Inferior parietal cortex (tissue), 1 donor: ENCODE data around the gene TBC1D7.

Experiments used
- DNase-seq: peaks from one replicate; pipeline ENCODE4 v3.0.0-alpha.2; 2016; ENCODE audit errors: extremely low spot score

The TBC1D7 gene

DNA sequence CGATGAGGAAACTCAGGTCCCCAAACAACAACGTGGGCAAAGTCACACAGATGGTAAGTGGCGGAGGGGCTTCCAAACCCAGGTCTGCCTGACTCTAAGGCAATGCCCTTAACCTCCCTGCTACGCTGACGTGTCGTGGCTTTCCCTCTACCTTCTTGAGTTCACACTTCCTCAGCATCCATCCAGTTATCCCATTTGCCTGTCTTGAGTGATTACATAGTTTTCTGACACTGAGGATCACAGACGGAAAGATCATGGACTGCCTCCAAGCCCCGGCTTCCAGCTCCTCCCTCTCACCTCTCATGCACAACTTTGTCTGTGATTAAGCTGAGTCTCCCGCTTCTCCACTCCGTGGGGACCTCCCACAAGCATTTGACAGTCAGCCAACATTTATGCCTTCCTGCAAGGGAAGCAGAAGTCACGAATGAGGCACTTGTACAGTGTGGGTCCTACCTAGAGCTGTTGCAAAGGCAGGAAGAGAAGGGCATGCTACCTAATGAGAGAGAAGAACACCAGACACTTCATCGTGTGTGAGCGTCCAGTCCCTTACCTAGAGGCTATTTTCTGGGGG is 33.8 kb downstream of the TBC1D7 start:
- DNase-seq, result no peak

DNA sequence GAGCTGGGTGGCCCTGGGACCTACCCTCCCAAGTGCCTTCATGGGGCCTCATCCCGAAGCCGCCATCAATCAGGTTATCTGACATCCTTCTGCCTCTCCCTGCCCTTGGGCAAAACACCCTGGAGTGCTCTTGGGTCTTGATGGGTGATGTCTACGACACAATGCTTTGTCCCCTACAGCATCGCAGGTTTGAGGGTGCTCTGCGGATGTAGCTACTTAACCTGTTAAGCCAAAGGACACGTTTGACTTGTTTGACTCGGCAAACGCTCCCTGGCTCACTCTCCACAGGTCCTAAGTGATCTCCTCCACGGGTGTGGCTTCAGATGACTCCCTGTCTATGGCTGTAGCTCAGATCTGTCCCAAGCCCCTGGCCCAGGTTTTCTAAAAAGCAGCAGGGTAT is 35.6 kb downstream of the TBC1D7 start:
- no peak for DNase-seq

- no peak for DNase-seq
These were observed 38.0 kb downstream of the TBC1D7 start for GRCh38 chr6:13290335-13290734.

DNA sequence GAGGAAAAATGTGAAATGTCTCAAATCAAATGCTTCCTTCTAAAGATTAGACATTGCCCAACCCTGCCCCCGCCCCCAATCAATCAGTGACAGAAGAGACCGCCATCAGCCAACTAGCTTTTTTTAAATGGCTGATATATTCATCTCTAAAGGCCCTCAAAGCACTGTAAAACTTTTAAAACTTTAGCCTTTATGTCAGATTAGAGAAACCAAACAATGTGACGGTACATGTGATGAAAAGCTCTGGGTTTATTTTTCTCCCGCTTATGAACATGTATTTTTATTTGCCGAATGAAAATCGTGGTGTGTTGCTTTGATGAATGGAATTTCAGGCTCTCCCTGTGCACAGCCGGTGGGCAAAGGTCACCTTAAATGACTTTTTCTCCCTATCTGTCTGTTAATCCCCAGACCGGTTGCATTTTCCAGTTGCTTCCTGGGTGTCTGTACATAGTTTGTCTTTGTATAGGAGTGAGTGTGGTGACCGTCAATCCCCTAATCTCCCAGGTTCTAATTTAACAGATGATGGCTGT is 38.5 kb downstream of the TBC1D7 start:
- no peak for DNase-seq

- DNase-seq, result no peak
These were observed 39.4 kb downstream of the TBC1D7 start for GRCh38 chr6:13288969-13289391.

DNA sequence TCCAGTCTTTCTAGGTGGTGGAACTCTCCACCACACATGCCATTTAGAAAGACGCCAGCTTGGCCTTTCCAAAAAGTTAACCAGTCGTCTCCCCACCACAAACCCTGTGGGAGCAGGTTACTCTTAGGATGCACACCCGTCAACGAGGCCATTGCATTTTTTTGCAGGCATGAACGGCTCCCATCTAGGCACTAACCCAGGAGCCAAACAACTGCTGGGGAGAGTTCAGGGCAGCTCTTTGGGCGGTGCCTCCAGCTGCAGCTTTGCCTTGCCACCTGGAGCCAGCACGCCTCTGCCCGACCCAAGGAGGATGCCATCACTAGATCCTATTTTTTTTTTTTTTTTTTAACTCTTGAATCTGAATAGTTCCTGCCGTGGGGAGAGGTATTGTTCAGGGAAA is 39.9 kb downstream of the TBC1D7 start:
- no peak for DNase-seq

- no peak for DNase-seq
These were observed 41.2 kb downstream of the TBC1D7 start for GRCh38 chr6:13287104-13287503.

DNA sequence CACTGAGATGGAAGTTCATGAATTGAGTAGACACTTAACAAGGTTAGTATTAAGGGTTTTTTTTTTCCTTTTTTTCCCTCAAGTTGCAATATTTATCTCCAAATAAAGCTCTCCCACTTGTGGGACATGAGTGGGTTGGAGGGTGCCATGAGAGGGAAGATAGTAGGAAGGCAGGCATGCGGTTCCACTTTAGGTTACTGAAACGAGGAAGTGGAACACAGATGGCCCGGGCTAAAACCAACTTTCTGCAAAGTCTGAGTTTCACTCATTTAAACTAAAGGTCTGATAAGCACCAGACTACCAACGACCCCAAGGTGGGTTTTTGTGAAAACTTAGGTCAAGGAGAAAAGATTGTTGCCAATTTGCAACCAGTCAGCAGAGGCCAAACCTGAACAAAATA is 42.2 kb downstream of the TBC1D7 start:
- no peak for DNase-seq

- no peak for DNase-seq
These were observed 42.6 kb downstream of the TBC1D7 start for GRCh38 chr6:13285705-13286104.

DNA sequence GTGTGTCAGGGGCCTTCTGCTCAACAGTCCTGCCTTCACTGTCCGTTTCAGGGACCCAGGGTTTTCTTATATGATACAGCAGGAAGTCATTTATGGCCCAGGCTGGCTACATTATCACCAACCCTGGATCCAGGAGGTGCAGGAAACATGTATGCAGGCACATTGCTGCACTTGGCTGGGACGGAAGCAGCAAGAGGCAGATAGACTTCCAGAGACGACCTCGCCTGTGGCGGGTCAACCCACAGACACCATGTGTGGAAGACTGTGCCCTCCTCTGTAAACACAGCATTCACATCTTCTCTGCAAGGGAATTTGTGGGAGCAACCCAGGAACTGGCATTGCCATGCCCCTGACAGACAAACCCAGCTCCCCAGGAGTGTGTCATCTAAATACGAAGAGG is 43.7 kb downstream of the TBC1D7 start:
- no peak for DNase-seq

GRCh38 chr6:13283331-13283730 is 45.0 kb downstream of the TBC1D7 start:
- no peak for DNase-seq

DNA sequence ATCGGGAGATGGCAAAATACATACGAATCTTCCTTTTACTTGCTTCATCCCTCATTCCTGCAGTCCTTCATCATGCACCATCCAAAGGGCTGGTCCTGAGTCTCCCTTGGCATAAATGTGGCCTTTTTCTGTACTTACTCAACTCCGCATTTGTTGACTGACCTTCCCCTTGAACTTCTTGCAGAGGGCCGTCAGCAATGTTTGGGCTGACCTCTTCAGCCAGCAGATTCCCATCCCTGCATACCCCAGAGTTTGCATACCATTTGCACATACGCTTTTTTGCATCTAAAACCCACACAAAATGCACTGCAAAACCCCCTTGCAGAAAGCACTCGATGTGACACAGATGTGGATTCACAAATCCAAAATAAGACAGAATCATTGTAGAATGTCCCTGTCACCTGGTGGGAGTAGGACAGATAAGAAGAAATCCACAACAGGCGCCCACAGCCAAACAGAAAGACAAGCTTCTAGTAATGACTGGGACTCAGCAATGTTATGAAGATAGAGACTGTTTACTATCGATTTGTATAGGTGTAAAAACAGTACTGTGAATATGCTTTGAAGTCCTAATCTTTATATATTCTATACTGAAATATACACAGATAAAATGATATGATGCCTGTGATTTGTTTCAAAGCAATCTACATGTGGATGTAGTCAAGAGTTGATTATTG is 45.8 kb downstream of the TBC1D7 start:
- no peak for DNase-seq

GRCh38 chr6:13281686-13282085 is 46.7 kb downstream of the TBC1D7 start:
- no peak for DNase-seq

DNA sequence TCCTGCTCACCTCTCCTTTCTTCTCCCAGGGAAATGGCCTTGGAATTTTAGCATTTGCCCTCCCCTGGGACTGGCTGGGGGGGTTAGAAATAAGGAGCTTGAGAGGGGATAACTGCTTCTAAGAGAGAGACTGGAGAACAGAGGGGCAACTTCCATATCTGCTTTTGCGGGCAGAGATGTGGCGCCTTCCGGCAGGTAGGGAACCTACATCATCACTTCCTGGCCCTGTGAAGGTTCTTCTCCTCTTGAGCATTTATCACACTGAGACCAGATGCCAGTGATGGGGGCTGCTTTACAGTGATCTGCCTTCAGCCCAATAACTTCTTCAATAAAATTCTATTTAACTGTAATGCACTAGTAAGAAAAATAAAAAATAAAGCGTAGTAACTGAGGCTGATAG is 48.1 kb downstream of the TBC1D7 start:
- DNase-seq, result no peak

DNA sequence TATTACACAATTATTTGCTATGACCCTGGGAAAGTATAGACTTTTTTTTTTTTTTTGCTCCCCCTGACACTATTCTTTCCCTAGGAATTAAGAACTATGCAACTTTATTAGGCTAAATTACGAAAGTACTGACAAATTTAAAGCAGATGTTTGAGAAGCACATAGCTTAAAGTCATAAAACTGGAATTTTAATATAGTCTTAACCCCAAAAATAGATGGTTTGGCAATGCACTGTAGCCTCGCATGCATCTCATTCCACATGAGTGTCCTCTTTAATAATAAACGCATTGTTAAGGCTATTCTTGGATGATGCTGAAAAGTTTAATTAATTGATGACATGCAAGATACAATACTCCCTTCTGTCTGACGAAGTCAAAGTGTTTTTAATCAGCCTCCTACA is 49.3 kb downstream of the TBC1D7 start:
- DNase-seq, result no peak

- DNase-seq, result no peak
These were observed 50.2 kb downstream of the TBC1D7 start for GRCh38 chr6:13278164-13278563.

GRCh38 chr6:13277231-13277630 is 51.1 kb downstream of the TBC1D7 start:
- DNase-seq, result no peak

- no peak for DNase-seq
These were observed 52.8 kb downstream of the TBC1D7 start for GRCh38 chr6:13275435-13275989.

DNA sequence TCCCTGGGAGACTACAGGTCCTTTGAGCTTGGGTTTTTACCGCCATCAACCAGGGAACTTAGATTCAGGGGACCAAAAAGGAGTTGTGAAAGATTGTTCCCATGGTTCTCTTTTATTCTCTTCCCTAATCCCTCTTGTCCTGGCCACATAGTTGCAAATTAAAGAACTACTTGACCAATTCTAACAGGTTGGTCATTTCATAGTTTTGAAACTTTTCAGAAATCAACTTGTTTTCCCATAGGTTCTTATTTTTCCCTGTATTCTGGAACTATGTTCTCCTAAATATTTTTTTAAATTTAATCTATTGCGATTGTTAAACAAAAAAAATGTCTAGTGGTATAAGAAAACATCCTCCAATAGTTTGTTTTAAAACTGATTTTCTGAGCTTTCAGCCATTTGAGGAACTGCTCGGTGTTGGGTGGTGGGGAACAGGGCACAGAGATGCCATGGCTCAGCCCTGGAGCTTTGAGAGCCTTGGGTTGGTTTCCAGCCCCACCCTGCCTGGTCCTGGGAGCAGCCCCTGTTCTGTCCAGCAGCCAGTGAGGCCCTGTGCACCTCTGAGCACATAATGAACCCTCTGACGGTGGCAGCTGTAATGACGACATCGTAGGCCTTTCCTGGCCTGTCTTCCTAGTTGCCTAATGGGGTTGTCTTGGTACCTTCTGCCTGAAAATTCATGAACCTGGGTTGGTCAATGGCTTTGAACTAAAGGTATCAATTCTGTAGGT is 53.5 kb downstream of the TBC1D7 start:
- no peak for DNase-seq

DNA sequence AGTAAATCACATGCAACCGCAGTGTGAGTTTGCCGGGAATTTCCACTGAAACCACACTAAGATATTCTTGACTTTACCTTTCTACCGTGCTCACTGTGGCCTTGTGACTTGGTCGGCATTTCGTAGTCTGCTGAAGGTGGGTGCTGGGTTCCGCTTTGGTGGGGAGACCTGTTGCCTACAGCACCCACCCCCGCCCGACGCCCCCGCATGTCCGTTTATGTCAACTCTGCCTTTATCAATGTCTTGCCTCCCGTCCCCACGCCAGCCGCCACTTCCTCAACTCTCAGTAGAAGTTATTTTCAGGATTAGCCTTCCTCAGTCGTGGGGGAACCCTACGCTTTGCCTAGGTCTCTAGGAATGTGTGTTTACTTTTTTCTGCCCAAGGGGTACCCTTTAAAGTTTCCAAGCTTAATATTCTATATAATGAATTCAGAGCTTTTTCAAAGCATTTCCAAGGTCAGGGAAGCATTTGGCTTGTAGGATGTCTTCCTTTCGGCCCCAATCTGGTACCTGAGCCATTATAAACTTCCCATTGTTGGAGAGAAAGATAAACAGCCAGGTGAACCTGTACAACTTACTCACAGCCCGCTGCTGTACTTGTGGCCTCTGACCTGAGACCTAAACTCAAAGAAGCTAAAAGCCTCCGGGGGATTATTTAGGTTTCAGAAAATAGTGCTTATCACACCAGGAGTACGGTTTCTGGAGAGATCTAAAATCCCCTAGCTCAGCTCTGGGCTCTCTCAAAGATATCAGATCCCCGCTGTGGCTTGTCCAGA is 54.2 kb downstream of the TBC1D7 start:
- no peak for DNase-seq

GRCh38 chr6:13273202-13273930 is 55.0 kb downstream of the TBC1D7 start:
- no peak for DNase-seq
